Vagina (tissue), 2 donors: Measurements from ENCODE around the gene ARHGAP27.

Experiments used
- CTCF ChIP-seq, 3 experiments: fragments of 450-650 bp in 2 of 3; fragments of 200-600 bp in 1 of 3; sonication (generic) in 1 of 3; IDR thresholded peaks; one replicate each; pipeline ENCODE4 v1.5.1; 2017 to 2019; ENCODE audit warnings: antibody characterized with exemption in 3 of 3, mild to moderate bottlenecking in 2 of 3, moderate library complexity in 2 of 3
- POLR2A ChIP-seq, 2 donors: fragments of 450-650 bp; IDR thresholded peaks; one replicate each; pipeline ENCODE4 v1.6.1; 2017; ENCODE audit warnings: antibody characterized with exemption in 2 of 2, mild to moderate bottlenecking in 2 of 2, moderate library complexity in 2 of 2

DNA sequence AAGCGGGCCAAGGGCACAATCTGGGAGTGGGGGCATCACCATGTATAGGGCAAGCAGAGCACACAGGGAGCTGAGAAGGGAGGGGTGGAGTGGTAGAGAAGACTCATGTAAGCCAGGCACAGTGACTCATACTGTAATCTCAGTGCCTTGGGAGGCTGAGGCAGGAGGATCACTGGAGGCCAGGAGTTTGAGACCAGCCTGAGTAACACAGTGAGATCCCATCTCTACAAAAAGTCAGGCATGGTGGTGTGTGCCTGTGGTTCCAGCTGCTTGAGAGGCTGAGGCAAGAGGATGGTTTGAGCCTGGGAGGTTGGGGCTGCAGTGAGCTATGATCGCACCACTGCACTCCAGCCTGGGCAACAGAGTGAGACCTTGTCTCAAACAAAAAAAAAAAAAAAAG lies 40.8 kb downstream of the ARHGAP27 start:
- TF ChIP-seq CTCF (IDR thresholded peaks at IDR 0.05) (no peak), POLR2A (IDR thresholded peaks at IDR 0.05) (no peak)
